ENCODE measurements around the gene NRBF2.

DNA sequence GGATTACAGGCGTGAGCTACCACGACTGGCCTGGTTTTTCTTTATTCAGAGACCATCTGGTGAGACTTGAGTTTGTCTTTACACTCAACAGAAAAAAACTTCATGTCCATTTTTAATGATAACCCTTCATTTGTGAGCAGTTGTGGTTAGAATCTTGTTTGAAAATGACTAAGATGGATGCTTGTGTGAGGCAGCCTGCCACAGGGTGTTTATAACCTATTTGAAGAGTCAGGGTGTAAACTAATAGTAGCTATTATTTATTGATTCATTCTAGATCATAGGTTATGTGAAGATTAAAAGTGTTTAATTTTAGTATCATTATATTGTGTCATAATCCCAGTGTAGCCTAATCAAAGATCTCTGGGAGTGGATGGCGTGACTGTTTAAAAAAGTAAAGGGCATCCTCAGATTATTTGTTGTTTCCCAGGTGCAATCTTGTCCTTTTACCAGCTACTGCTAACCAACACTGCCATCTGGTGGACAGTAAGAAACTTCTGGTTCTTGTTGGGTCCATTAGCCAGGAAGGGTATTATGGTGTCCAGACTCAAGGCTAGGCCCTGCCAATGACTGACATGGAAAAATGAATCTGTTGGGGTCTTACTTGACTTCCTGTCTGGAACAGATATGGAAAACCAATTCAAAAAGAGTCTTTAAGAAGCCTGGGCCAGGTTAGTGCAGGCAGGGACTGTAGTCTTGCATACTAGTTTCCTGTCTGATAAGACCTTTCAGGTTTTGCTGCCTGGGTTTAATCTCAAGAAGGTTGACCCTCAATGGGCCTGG, 24.9 kb downstream of the NRBF2 start:
- TF ChIP-seq, protein P1, sequence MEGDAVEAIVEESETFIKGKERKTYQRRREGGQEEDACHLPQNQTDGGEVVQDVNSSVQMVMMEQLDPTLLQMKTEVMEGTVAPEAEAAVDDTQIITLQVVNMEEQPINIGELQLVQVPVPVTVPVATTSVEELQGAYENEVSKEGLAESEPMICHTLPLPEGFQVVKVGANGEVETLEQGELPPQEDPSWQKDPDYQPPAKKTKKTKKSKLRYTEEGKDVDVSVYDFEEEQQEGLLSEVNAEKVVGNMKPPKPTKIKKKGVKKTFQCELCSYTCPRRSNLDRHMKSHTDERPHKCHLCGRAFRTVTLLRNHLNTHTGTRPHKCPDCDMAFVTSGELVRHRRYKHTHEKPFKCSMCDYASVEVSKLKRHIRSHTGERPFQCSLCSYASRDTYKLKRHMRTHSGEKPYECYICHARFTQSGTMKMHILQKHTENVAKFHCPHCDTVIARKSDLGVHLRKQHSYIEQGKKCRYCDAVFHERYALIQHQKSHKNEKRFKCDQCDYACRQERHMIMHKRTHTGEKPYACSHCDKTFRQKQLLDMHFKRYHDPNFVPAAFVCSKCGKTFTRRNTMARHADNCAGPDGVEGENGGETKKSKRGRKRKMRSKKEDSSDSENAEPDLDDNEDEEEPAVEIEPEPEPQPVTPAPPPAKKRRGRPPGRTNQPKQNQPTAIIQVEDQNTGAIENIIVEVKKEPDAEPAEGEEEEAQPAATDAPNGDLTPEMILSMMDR (IDR thresholded peaks at IDR 0.05) = peak; percentile 85
- TF ChIP-seq JUN (IDR thresholded peaks at IDR 0.05) (no peak), RCOR1 (IDR thresholded peaks at IDR 0.05; ENCODE audit: low read depth, low read length) (no peak), EP300 (IDR thresholded peaks at IDR 0.05) (no peak), HDAC2 (IDR thresholded peaks at IDR 0.05) (no peak), MYC (IDR thresholded peaks at IDR 0.05; ENCODE audit: borderline replicate concordance, low read length) (no peak), POLR2A (IDR thresholded peaks at IDR 0.05; ENCODE audit: low read length) (no peak)
- TF ChIP-seq, protein P2, sequence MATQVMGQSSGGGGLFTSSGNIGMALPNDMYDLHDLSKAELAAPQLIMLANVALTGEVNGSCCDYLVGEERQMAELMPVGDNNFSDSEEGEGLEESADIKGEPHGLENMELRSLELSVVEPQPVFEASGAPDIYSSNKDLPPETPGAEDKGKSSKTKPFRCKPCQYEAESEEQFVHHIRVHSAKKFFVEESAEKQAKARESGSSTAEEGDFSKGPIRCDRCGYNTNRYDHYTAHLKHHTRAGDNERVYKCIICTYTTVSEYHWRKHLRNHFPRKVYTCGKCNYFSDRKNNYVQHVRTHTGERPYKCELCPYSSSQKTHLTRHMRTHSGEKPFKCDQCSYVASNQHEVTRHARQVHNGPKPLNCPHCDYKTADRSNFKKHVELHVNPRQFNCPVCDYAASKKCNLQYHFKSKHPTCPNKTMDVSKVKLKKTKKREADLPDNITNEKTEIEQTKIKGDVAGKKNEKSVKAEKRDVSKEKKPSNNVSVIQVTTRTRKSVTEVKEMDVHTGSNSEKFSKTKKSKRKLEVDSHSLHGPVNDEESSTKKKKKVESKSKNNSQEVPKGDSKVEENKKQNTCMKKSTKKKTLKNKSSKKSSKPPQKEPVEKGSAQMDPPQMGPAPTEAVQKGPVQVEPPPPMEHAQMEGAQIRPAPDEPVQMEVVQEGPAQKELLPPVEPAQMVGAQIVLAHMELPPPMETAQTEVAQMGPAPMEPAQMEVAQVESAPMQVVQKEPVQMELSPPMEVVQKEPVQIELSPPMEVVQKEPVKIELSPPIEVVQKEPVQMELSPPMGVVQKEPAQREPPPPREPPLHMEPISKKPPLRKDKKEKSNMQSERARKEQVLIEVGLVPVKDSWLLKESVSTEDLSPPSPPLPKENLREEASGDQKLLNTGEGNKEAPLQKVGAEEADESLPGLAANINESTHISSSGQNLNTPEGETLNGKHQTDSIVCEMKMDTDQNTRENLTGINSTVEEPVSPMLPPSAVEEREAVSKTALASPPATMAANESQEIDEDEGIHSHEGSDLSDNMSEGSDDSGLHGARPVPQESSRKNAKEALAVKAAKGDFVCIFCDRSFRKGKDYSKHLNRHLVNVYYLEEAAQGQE (IDR thresholded peaks at IDR 0.05) = no peak
- TF ChIP-seq, protein P3, sequence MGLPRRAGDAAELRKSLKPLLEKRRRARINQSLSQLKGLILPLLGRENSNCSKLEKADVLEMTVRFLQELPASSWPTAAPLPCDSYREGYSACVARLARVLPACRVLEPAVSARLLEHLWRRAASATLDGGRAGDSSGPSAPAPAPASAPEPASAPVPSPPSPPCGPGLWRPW (IDR thresholded peaks at IDR 0.05) = no peak
